ENCODE data around the gene CLDN19.

- TF ChIP-seq CTCF (IDR thresholded peaks at IDR 0.05; ENCODE audit: low read depth, low read length, poor library complexity, severe bottlenecking): no peak
- no peak for TF ChIP-seq EZH2phosphoT487 (IDR thresholded peaks at IDR 0.05; ENCODE audit: borderline replicate concordance, low read length)
Measured at GRCh38 chr1:42684139-42684538, 55.9 kb downstream of the CLDN19 start.

All from DOHH2 (cell line).